Naive thymus-derived CD4-positive, alpha-beta T cell (primary cell): ENCODE measurements around the gene RAD51B. TPM values are rescaled to one million over a fixed set of nuclear protein-coding genes. Genes with fewer than 3 reads are reported as not detected.

Experiments
- ATAC-seq: fragments of 150-1000 bp; cut with Tn5 transposase; 2 replicates; pipeline ENCODE4 v1.10.0; 2021; ENCODE audit warnings: mild to moderate bottlenecking, moderate library complexity
- CTCF ChIA-PET: fragments of 350-600 bp; sonication (Branson Sonifier 250); formaldehyde crosslinking; loops from one replicate; lab custom pipeline; 2021; ENCODE audit warnings: antibody characterized with exemption; lab: Charles Lee
- POLR2A ChIA-PET: fragments of 350-600 bp; sonication (Branson Sonifier 250); formaldehyde crosslinking; loops from one replicate; lab custom pipeline; 2021; ENCODE audit warnings: antibody characterized with exemption, inconsistent platforms; lab: Charles Lee
- DNase-seq, 9 donors: peaks; one replicate each; pipeline versions ENCODE4 v3.0.0 to v3.0.0-alpha.2; 2020 to 2022; ENCODE audit warnings: mixed read lengths in 1 of 9
- H3K27ac ChIP-seq: one replicate; pipeline ENCODE4 v1.7.0; 2013; ENCODE audit warnings: mild to moderate bottlenecking, low read depth, low read length, moderate library complexity
- H3K27me3 ChIP-seq, 2 donors: one replicate each; pipeline ENCODE4 v1.7.0; 2013; ENCODE audit warnings: low read length in 2 of 2, mild to moderate bottlenecking in 2 of 2, moderate library complexity in 2 of 2; ENCODE audit not compliant: control insufficient read depth in 2 of 2, insufficient read depth in 2 of 2
- H3K36me3 ChIP-seq, 3 experiments: 1 replicate in 2 of 3; 2 replicates in 1 of 3; pipeline ENCODE4 v1.7.0; 2013; ENCODE audit warnings: low read length in 3 of 3, mild to moderate bottlenecking in 3 of 3, moderate library complexity in 1 of 3; ENCODE audit not compliant: insufficient read depth in 3 of 3, control insufficient read depth in 2 of 3
- H3K4me1 ChIP-seq, 2 donors: one replicate each; pipeline ENCODE4 v1.7.0; 2013; ENCODE audit warnings: low read length in 2 of 2, mild to moderate bottlenecking in 2 of 2, moderate library complexity in 1 of 2; ENCODE audit not compliant: control insufficient read depth in 2 of 2, insufficient read depth in 2 of 2
- H3K4me3 ChIP-seq: 2 replicates; pipeline ENCODE4 v1.7.0; 2013; ENCODE audit warnings: mild to moderate bottlenecking, low read length
- H3K9me3 ChIP-seq, 3 experiments: 1 replicate in 2 of 3; 2 replicates in 1 of 3; pipeline ENCODE4 v1.7.0; 2013; ENCODE audit warnings: low read length in 3 of 3; ENCODE audit not compliant: control insufficient read depth in 2 of 3
- H3K27ac Mint-ChIP-seq, 9 donors: one replicate each; pipeline ENCODE4 v1.8.0; 2020 to 2022; ENCODE audit warnings: mixed read lengths in 9 of 9, mild to moderate bottlenecking in 8 of 9, moderate library complexity in 5 of 9, inconsistent platforms in 2 of 9
- H3K27me3 Mint-ChIP-seq, 5 donors: one replicate each; pipeline ENCODE4 v1.8.0; 2021 to 2022; ENCODE audit warnings: mixed read lengths in 5 of 5, mild to moderate bottlenecking in 1 of 5
- H3K36me3 Mint-ChIP-seq, 5 donors: one replicate each; pipeline ENCODE4 v1.8.0; 2020 to 2022; ENCODE audit warnings: mixed read lengths in 5 of 5, mild to moderate bottlenecking in 3 of 5, inconsistent platforms in 1 of 5
- H3K4me1 Mint-ChIP-seq, 7 donors: one replicate each; pipeline ENCODE4 v1.8.0; 2020 to 2022; ENCODE audit warnings: mixed read lengths in 7 of 7, mild to moderate bottlenecking in 3 of 7, inconsistent platforms in 1 of 7
- H3K4me3 Mint-ChIP-seq, 10 donors: one replicate each; pipeline ENCODE4 v1.8.0; 2020 to 2022; ENCODE audit warnings: mild to moderate bottlenecking in 10 of 10, mixed read lengths in 10 of 10, moderate library complexity in 6 of 10, inconsistent platforms in 2 of 10
- H3K9me3 Mint-ChIP-seq, 11 donors: one replicate each; pipeline ENCODE4 v1.8.0; 2020 to 2022; ENCODE audit warnings: mixed read lengths in 11 of 11, mild to moderate bottlenecking in 4 of 11, inconsistent platforms in 1 of 11, moderate library complexity in 1 of 11
- intact Hi-C, 2 donors: fragments of 100-400 bp; cut with micrococcal nuclease; formaldehyde crosslinking; loops; one replicate each; pipeline ENCODE4 v1.15.1; 2023
- polyA plus RNA-seq, 2 donors: library from polyadenylated mRNA; unstranded; fragments of 300-500 nt; fragmentation: Illumina TruSeq; gene quantifications; one replicate each; pipeline ENCODE4 v1.2.3, GENCODE V29; 2021
- total RNA-seq, 6 experiments: library from RNA in 5 of 6; stranded (reverse) in 5 of 6; gene quantifications; 1 replicate in 5 of 6; 2 replicates in 1 of 6; pipeline ENCODE4 v1.2.3 and lab custom pipeline; 2021 to 2026

Gene RAD51B
- total and polyA plus RNA-seq, 7 experiments from 2014 or later = 15.0 to 42.2 (median 28.8) TPM

DNA sequence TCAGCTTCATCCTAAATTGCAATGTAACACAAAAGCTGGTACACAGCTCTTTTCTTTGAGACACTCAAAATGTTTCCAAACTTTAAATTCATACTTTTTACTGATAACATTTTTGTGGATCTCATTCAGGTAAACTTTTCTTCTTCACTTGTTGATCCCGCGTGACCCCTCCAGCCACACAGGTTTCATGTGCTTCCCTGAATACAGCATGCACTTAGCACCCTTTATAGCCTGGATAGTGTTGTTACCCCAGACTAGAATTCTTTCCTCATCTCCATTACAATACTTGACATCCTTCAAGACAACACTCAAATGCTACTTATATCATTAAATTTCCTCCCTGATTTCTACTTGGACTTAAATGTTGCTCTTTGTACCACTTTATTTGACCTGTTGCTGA lies 373.4 kb downstream of the RAD51B start:
- DNase-seq = no peak
- H3K36me3 Mint-ChIP-seq = peaks cover 0 to 7% (median 4%) of the 10 kb centered on the region in 5 donors
- CTCF ChIA-PET = no interaction called here
- ATAC-seq = no peak
- no peaks in the 10 kb centered on the region for H3K27me3 ChIP-seq
- H3K9me3 ChIP-seq = no peaks in the 10 kb centered on the region
- H3K4me3 Mint-ChIP-seq = no peak overlapping the region
- H3K27ac Mint-ChIP-seq = no peak overlapping the region
- intact Hi-C loops = no loop called here
- H3K4me1 ChIP-seq = no peaks in the 10 kb centered on the region
- H3K4me1 Mint-ChIP-seq = peaks cover 0 to 6% (median 0%) of the 10 kb centered on the region in 7 donors
- H3K27me3 Mint-ChIP-seq = peaks cover 0 to 6% (median 0%) of the 10 kb centered on the region in 5 donors
- peaks cover 0 to 1% (median 0%) of the 10 kb centered on the region in 11 donors for H3K9me3 Mint-ChIP-seq
- H3K27ac ChIP-seq = no peak overlapping the region
- POLR2A ChIA-PET = interaction anchor here (0.7 kb wide), 2 partner anchors 21 to 1044 kb away, joined by 3 read pairs; no protein-coding TSS in a partner anchor
- no peaks in the 10 kb centered on the region for H3K36me3 ChIP-seq
- no peak overlapping the region for H3K4me3 ChIP-seq

DNA sequence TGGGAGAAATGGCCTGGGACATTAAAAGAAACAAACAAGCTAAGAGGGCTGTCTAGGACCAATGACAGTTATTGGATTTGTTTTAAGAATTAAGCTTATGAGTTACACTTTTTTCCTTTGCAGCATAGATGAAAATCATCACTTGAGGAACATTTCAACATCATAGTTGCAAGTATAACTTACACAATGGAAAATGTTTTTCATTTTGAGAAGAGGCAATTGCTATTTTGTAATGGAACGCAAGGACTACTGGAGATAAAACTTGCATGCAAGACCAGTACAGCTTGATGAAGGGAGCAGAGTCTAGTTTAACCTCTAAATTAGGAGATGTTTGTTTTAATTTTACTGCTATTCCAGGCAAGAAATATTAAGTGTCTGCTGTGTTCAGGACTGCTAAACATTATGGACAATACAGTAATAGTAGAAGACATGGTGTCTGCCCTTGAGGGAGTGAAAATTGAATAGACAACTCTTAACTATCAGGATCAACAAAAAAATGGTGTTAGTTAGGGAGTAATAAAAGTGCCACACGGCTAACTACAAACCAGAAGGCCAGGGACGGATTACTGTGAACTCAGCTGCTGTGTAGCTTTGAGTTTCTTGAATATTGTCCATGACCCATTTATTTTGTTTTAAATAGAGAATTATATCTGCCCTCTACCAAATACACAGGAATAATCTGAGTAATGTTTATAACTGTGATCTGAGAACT lies 374.5 kb downstream of the RAD51B start:
- H3K4me1 ChIP-seq = no peaks in the 10 kb centered on the region
- no peak overlapping the region for H3K4me3 ChIP-seq
- POLR2A ChIA-PET = no interaction called here
- ATAC-seq = no peak
- H3K9me3 ChIP-seq = no peaks in the 10 kb centered on the region
- Mint-ChIP-seq H3K36me3 (peaks cover 0 to 9% (median 4%) of the 10 kb centered on the region in 5 donors), H3K27ac (no peak overlapping the region), H3K4me1 (peaks cover 3 to 10% (median 4%) of the 10 kb centered on the region in 7 donors), H3K4me3 (no peak overlapping the region), H3K27me3 (no peaks in the 10 kb centered on the region), H3K9me3 (peaks cover 0 to 1% (median 0%) of the 10 kb centered on the region in 11 donors)
- CTCF ChIA-PET = no interaction called here
- intact Hi-C loops = no loop called here
- no peaks in the 10 kb centered on the region for H3K36me3 ChIP-seq
- no peak overlapping the region for H3K27ac ChIP-seq
- H3K27me3 ChIP-seq = no peaks in the 10 kb centered on the region
- DNase-seq = no peak

DNA sequence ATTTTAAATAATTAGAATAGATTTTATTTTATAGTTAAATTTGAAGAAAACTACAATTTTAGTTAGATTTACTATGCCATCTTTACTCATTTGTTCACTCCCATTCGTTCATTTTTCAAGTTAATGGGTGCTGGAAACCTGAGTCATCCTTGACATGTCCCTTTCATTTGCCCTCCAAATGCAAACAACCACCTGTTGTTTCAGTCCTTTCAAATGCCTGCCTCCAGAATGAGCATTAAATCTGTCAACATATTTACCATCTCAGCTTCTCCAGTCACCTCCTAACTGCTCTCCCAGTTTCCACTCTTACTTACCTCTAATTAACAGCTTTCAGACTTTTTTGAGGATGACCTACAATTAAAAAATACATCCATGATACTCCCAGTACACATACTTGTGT lies 375.5 kb downstream of the RAD51B start:
- Histone ChIP-seq H3K27ac (no peak overlapping the region), H3K4me1 (no peaks in the 10 kb centered on the region), H3K27me3 (no peaks in the 10 kb centered on the region), H3K9me3 (no peaks in the 10 kb centered on the region), H3K36me3 (no peaks in the 10 kb centered on the region), H3K4me3 (no peak overlapping the region)
- ATAC-seq (no peak), DNase-seq (no peak)
- H3K36me3 Mint-ChIP-seq = peaks cover 0 to 10% (median 4%) of the 10 kb centered on the region in 5 donors
- intact Hi-C loops = no loop called here
- CTCF ChIA-PET = no interaction called here
- H3K4me3 Mint-ChIP-seq = no peak overlapping the region
- H3K9me3 Mint-ChIP-seq = peaks cover 0 to 1% (median 0%) of the 10 kb centered on the region in 11 donors
- POLR2A ChIA-PET = no interaction called here
- H3K27me3 Mint-ChIP-seq = no peaks in the 10 kb centered on the region
- no peak overlapping the region for H3K27ac Mint-ChIP-seq
- peaks cover 5 to 20% (median 13%) of the 10 kb centered on the region in 7 donors for H3K4me1 Mint-ChIP-seq

DNA sequence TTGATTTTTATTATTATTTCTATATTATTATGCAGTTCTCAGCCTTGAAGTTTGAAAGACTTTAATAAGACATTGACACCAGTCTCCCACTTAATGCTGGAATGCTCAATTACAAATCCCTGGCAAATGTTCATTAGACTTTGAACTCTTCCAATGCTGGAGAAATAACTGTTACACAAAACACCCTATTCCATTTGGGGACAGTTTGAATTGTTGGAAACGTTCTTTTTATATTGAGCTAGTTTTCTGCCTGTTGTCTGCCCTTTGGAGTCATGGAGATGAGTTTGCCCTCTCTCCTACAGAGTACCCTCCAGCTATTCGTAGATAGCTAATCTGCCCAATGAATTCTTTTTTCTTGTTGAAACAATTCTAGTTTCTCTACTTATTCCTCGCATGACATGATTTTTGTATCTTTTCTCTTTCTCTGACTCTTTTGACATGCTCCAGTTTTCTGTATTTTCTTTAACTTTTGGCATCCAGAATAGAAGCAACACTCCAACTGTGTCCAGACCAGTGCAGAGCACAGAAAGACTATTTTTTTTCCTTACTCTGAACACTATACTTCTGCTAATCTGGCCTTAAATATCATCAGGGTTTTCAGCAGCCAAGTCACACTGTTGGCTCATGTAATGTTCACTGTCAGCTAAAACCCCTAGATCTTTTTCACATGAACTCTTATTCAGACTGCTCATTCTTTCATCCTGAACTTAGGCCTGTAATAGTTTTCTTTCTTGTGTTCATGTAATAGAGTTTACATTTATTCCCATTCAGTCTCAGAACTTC lies 379.3 kb downstream of the RAD51B start:
- ATAC-seq (no peak), DNase-seq (no peak)
- intact Hi-C loops = loop anchor here in 1 of 2 donors (2.0 kb wide), 1 partner anchor 14 kb away; no protein-coding TSS in a partner anchor
- peaks cover 0 to 14% (median 0%) of the 10 kb centered on the region in 5 donors for H3K36me3 Mint-ChIP-seq
- Histone ChIP-seq H3K27me3 (no peaks in the 10 kb centered on the region), H3K9me3 (no peaks in the 10 kb centered on the region), H3K36me3 (no peaks in the 10 kb centered on the region), H3K27ac (no peak overlapping the region), H3K4me1 (no peaks in the 10 kb centered on the region), H3K4me3 (no peak overlapping the region)
- peaks cover 4 to 15% (median 13%) of the 10 kb centered on the region in 7 donors for H3K4me1 Mint-ChIP-seq
- ChIA-PET CTCF (no interaction called here), POLR2A (interaction anchor here (0.8 kb wide), 1 partner anchor 412 kb away, joined by 3 read pairs; no protein-coding TSS in a partner anchor)
- H3K4me3 Mint-ChIP-seq = no peak overlapping the region
- peaks cover 0 to 3% (median 0%) of the 10 kb centered on the region in 11 donors for H3K9me3 Mint-ChIP-seq
- peak overlapping the region in 1 of 9 donors; percentile 51 for H3K27ac Mint-ChIP-seq
- H3K27me3 Mint-ChIP-seq = no peaks in the 10 kb centered on the region

DNA sequence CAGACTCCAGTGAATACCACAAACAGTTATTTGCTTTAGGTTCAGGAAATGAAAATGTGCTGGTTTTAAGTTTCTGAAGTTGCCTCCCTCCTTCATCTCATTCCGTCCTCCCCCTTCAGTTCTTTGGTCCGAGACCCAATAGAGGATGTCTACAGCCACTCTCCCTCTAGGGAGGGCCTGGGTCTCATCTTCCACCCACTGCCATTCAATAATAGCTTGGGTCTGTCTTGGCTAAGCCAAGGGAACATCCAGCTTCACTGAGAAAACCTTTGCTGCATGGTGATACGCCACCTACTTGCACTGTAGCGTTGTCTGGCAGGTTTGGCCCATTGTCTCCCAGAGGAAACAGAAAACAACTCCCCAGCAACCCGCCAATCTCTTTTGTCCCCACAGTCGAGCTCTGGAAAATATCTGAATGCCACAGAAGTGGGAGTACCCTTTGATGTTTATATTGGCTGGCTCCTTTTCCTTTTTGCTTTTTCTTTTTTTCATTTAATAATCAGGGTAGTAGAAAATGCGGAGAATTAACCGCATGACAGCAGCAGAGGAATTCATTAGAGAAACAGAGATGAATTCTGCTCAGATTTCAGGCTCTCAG lies 380.1 kb downstream of the RAD51B start:
- Histone ChIP-seq H3K27me3 (no peaks in the 10 kb centered on the region), H3K4me3 (no peak overlapping the region), H3K4me1 (no peaks in the 10 kb centered on the region), H3K9me3 (no peaks in the 10 kb centered on the region), H3K36me3 (no peaks in the 10 kb centered on the region), H3K27ac (no peak overlapping the region)
- ATAC-seq (no peak), DNase-seq (no peak)
- ChIA-PET CTCF (no interaction called here), POLR2A (interaction anchor here (0.8 kb wide), 1 partner anchor 411 kb away, joined by 3 read pairs; no protein-coding TSS in a partner anchor)
- no peaks in the 10 kb centered on the region for H3K27me3 Mint-ChIP-seq
- peak overlapping the region in 1 of 9 donors; percentile 51 for H3K27ac Mint-ChIP-seq
- H3K9me3 Mint-ChIP-seq = peaks cover 0 to 3% (median 0%) of the 10 kb centered on the region in 11 donors
- H3K4me1 Mint-ChIP-seq = peaks cover 2 to 15% (median 13%) of the 10 kb centered on the region in 7 donors
- H3K36me3 Mint-ChIP-seq = peaks cover 0 to 10% (median 0%) of the 10 kb centered on the region in 5 donors
- peak overlapping the region in 1 of 10 donors; percentile 14 for H3K4me3 Mint-ChIP-seq
- intact Hi-C loops = loop anchor here in 1 of 2 donors (2.0 kb wide), 1 partner anchor 15 kb away; no protein-coding TSS in a partner anchor

DNA sequence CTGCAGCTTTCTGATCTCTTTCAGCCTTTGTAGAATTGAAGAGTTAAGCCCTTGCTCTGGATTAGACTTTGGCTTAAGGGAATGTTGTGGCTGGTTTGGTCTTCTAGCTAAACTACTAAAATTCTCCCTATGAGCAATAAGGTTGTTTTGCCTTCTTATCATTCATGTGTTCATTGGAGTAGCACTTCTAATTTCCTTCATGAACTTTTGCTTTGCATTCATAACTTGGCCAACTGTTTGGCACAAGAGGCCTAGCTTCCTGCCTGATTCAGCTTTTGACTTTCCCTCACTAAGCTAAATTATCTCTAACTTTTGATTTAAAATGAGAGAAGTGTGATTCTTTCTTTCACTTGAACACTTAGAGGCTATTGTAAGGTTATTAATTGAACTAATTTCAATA lies 384.3 kb downstream of the RAD51B start:
- H3K4me3 Mint-ChIP-seq = no peak overlapping the region

More for the DNA sequence above, 384.3 kb downstream of the RAD51B start:
- CTCF ChIA-PET = no interaction called here
- Histone ChIP-seq H3K4me1 (peaks cover 5 to 7% of the 10 kb centered on the region in 2 donors), H3K4me3 (no peak overlapping the region), H3K9me3 (no peaks in the 10 kb centered on the region), H3K36me3 (no peaks in the 10 kb centered on the region), H3K27me3 (no peaks in the 10 kb centered on the region), H3K27ac (no peak overlapping the region)
- H3K27ac Mint-ChIP-seq = no peak overlapping the region
- peaks cover 0 to 2% (median 0%) of the 10 kb centered on the region in 5 donors for H3K27me3 Mint-ChIP-seq
- H3K9me3 Mint-ChIP-seq = peaks cover 0 to 3% (median 0%) of the 10 kb centered on the region in 11 donors
- DNase-seq = no peak
- POLR2A ChIA-PET = no interaction called here
- H3K36me3 Mint-ChIP-seq = peaks cover 0 to 14% (median 0%) of the 10 kb centered on the region in 5 donors
- H3K4me1 Mint-ChIP-seq = peaks cover 4 to 27% (median 21%) of the 10 kb centered on the region in 7 donors
- intact Hi-C loops = no loop called here
- no peak for ATAC-seq
